Activated CD4-positive, alpha-beta memory T cell treated with anti-CD3 and anti-CD28 coated beads for 36 hours (primary cell): ENCODE data around the gene MGAT5. TPM values are rescaled to one million over a fixed set of nuclear protein-coding genes. Genes with fewer than 3 reads are reported as not detected.
A peak's percentile ranks its signal among the peaks of the same experiment; 100 is the strongest.
"Not testable (repeated sequence)": the region's sequence is repeated elsewhere in the genome, so short reads cannot be mapped to it uniquely, and the experiment has no call there.

Experiments used
- CTCF ChIA-PET: fragments of 350-600 bp; sonication (Branson Sonifier 250); formaldehyde crosslinking; loops from one replicate; lab custom pipeline; 2021; ENCODE audit warnings: antibody characterized with exemption, inconsistent platforms; lab: Charles Lee
- POLR2A ChIA-PET: fragments of 350-600 bp; sonication (Branson Sonifier 250); formaldehyde crosslinking; loops from one replicate; lab custom pipeline; 2021; ENCODE audit warnings: antibody characterized with exemption; lab: Charles Lee
- DNase-seq: peaks from one replicate; pipeline ENCODE4 v3.0.0-alpha.2; 2020
- H3K27ac Mint-ChIP-seq: one replicate; pipeline ENCODE4 v1.8.0; 2021; ENCODE audit warnings: mixed read lengths
- H3K27me3 Mint-ChIP-seq: one replicate; pipeline ENCODE4 v1.8.0; 2021; ENCODE audit warnings: mixed read lengths
- H3K36me3 Mint-ChIP-seq: one replicate; pipeline ENCODE4 v1.8.0; 2021; ENCODE audit warnings: mixed read lengths
- H3K4me1 Mint-ChIP-seq: one replicate; pipeline ENCODE4 v1.8.0; 2021; ENCODE audit warnings: low read depth, mixed read lengths
- H3K4me3 Mint-ChIP-seq: one replicate; pipeline ENCODE4 v1.8.0; 2021; ENCODE audit warnings: mild to moderate bottlenecking, mixed read lengths
- H3K9me3 Mint-ChIP-seq: one replicate; pipeline ENCODE4 v1.8.0; 2021; ENCODE audit warnings: mixed read lengths
- intact Hi-C: fragments of 100-400 bp; cut with micrococcal nuclease; formaldehyde crosslinking; loops from one replicate; pipeline ENCODE4 v1.15.1; 2023
- total RNA-seq, 2 experiments: library from RNA; stranded (reverse); gene quantifications; one replicate each; pipeline ENCODE4 v1.2.3, GENCODE V29; 2021

The MGAT5 gene
- total RNA-seq, 2 experiments from 2014 or later, result 33.6 to 38.3 TPM

GRCh38 chr2:134465228-134466105 lies 211.6 kb downstream of the MGAT5 start:
- Mint-ChIP-seq H3K27ac (no peak overlapping the region), H3K4me1 (no peaks in the 10 kb centered on the region), H3K36me3 (no peaks in the 10 kb centered on the region), H3K9me3 (no peaks in the 10 kb centered on the region), H3K4me3 (no peak overlapping the region), H3K27me3 (no peaks in the 10 kb centered on the region)
- intact Hi-C loops, result loop anchor here (5.0 kb wide), 1 partner anchor 432 kb away; no protein-coding TSS in a partner anchor
- DNase-seq, result no peak
- ChIA-PET POLR2A (no interaction called here), CTCF (interaction anchor here (1.1 kb wide), 1 partner anchor 14 kb away, joined by 3 read pairs; no protein-coding TSS in a partner anchor)

GRCh38 chr2:134466141-134466540 lies 212.3 kb downstream of the MGAT5 start:
- no peak overlapping the region for H3K27ac Mint-ChIP-seq
- no peaks in the 10 kb centered on the region for H3K4me1 Mint-ChIP-seq
- H3K9me3 Mint-ChIP-seq, result no peaks in the 10 kb centered on the region
- H3K4me3 Mint-ChIP-seq, result no peak overlapping the region
- H3K36me3 Mint-ChIP-seq, result no peaks in the 10 kb centered on the region
- intact Hi-C loops, result loop anchor here (5.0 kb wide), 1 partner anchor 431 kb away; no protein-coding TSS in a partner anchor
- peak; percentile 31 for DNase-seq
- POLR2A ChIA-PET, result no interaction called here
- H3K27me3 Mint-ChIP-seq, result no peaks in the 10 kb centered on the region
- CTCF ChIA-PET, result no interaction called here

DNA sequence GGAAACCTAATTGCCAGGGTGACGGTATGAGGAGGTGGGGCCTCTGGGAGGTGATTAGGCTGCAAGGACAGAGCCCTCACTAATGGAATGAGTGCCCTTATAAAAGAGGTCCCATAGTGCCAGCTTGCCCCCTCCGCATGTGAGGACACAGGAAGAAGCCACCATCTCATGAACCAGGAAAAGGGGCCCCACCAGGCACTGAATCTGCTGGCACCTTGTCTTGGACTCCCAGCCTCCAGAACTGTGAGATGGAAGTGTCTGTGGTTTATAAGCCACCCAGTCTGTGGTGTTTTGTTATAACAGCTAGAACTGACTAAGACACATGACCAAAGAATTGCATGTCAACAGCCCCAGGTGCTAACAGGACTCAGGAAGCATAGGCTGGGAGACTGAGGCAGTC lies 214.3 kb downstream of the MGAT5 start:
- intact Hi-C loops, result loop anchor here (5.0 kb wide), 1 partner anchor 429 kb away; no protein-coding TSS in a partner anchor
- Mint-ChIP-seq H3K4me1 (no peaks in the 10 kb centered on the region), H3K9me3 (peaks cover 12% of the 10 kb centered on the region), H3K27ac (no peak overlapping the region), H3K4me3 (no peak overlapping the region), H3K27me3 (no peaks in the 10 kb centered on the region), H3K36me3 (no peaks in the 10 kb centered on the region)
- POLR2A ChIA-PET, result no interaction called here
- DNase-seq, result no peak
- CTCF ChIA-PET, result no interaction called here

DNA sequence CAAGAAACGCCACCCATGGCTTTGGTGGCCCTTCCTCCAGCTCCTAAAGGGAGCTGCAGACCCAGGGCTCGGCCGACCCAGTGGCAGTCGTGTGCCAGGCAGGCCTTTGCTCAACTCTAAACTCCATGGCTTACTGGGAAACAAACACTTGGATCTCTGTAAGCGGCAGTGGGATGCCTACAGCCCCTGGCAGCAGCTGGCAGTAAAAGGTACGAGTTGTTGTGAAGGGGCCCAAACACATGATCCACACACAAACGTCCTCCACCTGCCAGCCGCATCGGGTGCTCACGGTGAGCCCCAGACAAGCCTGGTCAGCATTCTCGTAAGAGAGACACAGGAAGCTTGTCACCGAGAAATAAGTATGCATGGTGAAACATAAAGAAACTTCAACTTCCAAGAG lies 214.9 kb downstream of the MGAT5 start:
- Mint-ChIP-seq H3K27me3 (no peaks in the 10 kb centered on the region), H3K9me3 (peaks cover 18% of the 10 kb centered on the region), H3K4me1 (no peaks in the 10 kb centered on the region), H3K4me3 (no peak overlapping the region), H3K36me3 (no peaks in the 10 kb centered on the region), H3K27ac (no peak overlapping the region)
- ChIA-PET CTCF (interaction anchor here (1.2 kb wide), 1 partner anchor 8 kb away, joined by 3 read pairs; no protein-coding TSS in a partner anchor), POLR2A (no interaction called here)
- no peak for DNase-seq
- intact Hi-C loops, result loop anchor here (5.0 kb wide), 1 partner anchor 429 kb away; no protein-coding TSS in a partner anchor

GRCh38 chr2:134469516-134470115 lies 215.7 kb downstream of the MGAT5 start:
- intact Hi-C loops, result loop anchor here (5.0 kb wide), 1 partner anchor 428 kb away; no protein-coding TSS in a partner anchor
- Mint-ChIP-seq H3K4me3 (no peak overlapping the region), H3K27me3 (no peaks in the 10 kb centered on the region), H3K9me3 (peaks cover 23% of the 10 kb centered on the region), H3K4me1 (no peaks in the 10 kb centered on the region), H3K36me3 (no peaks in the 10 kb centered on the region), H3K27ac (no peak overlapping the region)
- POLR2A ChIA-PET, result no interaction called here
- no peak for DNase-seq
- CTCF ChIA-PET, result interaction anchor here (1.1 to 1.2 kb wide), 3 partner anchors 9 to 22 kb away, joined by 3 to 4 read pairs (median 3); no protein-coding TSS in a partner anchor

GRCh38 chr2:134470561-134471168 lies 216.8 kb downstream of the MGAT5 start:
- CTCF ChIA-PET, result interaction anchor here (1.1 kb wide), 2 partner anchors 20 to 21 kb away, joined by 3 to 4 read pairs; no protein-coding TSS in a partner anchor
- H3K36me3 Mint-ChIP-seq, result no peaks in the 10 kb centered on the region

GRCh38 chr2:134476982-134477381 lies 223.1 kb downstream of the MGAT5 start:
- peaks cover 20% of the 10 kb centered on the region for H3K9me3 Mint-ChIP-seq
- H3K4me1 Mint-ChIP-seq, H3K36me3 Mint-ChIP-seq, H3K4me3 Mint-ChIP-seq, intact Hi-C loops, H3K27me3 Mint-ChIP-seq, H3K27ac Mint-ChIP-seq, POLR2A ChIA-PET, DNase-seq, CTCF ChIA-PET: not testable (repeated sequence)

More at GRCh38 chr2:134470561-134471168, 216.8 kb downstream of the MGAT5 start:
- no peaks in the 10 kb centered on the region for H3K4me1 Mint-ChIP-seq
- H3K27ac Mint-ChIP-seq, result no peak overlapping the region
- H3K27me3 Mint-ChIP-seq, result no peaks in the 10 kb centered on the region
- H3K4me3 Mint-ChIP-seq, result no peak overlapping the region
- no peak for DNase-seq
- POLR2A ChIA-PET, result no interaction called here
- intact Hi-C loops, result no loop called here
- peaks cover 23% of the 10 kb centered on the region for H3K9me3 Mint-ChIP-seq

DNA sequence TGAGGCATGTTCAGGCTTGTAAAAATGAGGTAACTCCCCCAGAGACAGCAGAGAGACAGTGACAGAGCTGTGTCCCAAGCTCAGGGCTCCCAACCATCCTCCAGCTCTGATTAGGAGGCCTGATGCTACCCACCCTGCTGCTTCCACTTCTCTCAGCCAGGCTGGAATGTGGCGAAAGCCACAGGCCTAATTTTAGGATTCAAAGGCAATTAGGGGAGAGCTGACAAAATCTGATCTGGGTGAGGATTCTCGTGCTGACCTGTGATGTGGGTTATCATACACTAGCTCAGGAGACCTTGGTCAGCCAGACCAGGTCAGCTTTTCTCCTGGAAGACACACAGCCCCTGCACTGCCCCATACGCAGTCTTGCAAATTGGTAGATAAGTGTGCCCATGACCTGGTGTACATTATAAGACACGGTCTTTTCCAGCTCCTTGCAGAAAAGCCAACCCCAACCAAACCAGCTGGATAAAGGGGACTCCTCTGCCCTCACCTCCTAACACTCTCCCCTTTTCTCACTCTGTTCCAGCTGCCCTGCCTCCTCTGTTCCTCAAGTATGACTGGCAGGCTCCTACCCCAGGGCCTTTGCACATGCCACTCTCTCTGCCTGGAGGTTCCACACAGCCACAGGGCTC lies 225.9 kb downstream of the MGAT5 start:
- intact Hi-C loops, result no loop called here
- Mint-ChIP-seq H3K4me3 (no peak overlapping the region), H3K27ac (no peak overlapping the region), H3K4me1 (no peaks in the 10 kb centered on the region), H3K9me3 (no peaks in the 10 kb centered on the region), H3K36me3 (no peaks in the 10 kb centered on the region), H3K27me3 (peaks cover 12% of the 10 kb centered on the region)
- POLR2A ChIA-PET, result no interaction called here
- CTCF ChIA-PET, result interaction anchor here (1.3 kb wide), 1 partner anchor 11 kb away, joined by 3 read pairs; no protein-coding TSS in a partner anchor
- DNase-seq, result no peak

DNA sequence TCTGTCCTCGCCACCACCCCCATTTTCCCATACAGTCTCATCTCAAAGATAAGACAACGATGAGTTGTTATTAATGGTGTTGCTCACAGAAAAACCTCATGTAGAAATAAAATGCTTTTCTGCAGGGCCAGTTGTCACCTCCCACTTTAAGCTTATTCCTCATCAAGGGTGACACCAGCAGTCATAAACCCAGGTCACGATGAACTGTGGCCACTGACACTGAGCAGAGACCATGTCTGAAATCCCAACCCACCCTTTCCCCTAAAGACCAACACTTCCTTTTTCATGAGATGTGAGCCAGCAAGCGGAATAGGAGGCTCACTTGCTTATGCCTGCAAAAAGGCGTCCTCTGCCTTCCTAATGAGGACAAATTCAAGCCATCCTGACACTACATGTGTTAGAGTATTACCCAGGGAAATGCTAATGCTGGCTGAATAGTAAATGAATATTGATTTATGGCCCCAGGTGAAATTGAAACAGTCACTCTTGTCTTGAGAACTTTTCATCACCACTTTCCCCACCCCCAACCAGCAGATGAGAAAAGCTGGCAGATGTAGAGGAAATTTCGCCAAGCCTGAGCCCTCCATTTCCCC lies 228.4 kb downstream of the MGAT5 start:
- POLR2A ChIA-PET, result no interaction called here
- Mint-ChIP-seq H3K4me3 (no peak overlapping the region), H3K27ac (no peak overlapping the region), H3K9me3 (no peaks in the 10 kb centered on the region), H3K36me3 (no peaks in the 10 kb centered on the region), H3K27me3 (peaks cover 12% of the 10 kb centered on the region), H3K4me1 (no peaks in the 10 kb centered on the region)
- no peak for DNase-seq
- CTCF ChIA-PET, result no interaction called here
- intact Hi-C loops, result no loop called here

DNA sequence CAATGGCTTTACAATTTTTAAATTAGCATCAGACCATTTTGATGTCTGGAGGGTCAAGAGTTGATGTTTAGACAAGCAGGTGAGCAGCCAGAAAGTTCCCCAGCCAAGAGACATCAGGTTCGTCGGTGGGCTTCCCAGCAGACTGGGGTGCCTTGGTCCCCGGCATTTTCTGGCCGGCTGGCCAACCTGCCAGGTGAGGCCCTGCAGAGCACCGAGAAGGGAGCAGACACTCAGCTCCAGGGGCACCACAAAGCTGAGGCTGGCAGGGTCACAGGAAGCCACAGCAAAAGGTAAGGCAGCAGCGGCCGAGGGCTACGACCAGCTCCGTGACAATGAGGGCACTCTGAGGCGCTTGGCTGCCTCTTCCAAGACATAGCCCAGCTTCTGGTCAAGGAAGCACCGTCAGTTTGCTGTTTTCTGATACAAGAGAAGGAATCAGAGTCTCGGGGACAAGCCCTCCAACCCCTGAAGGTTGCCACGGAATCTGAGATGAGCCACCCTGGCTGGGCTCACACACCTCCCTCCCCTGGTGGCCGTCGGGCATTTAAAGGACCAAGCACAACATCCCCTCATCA lies 229.0 kb downstream of the MGAT5 start:
- H3K4me3 Mint-ChIP-seq, result no peak overlapping the region

DNA sequence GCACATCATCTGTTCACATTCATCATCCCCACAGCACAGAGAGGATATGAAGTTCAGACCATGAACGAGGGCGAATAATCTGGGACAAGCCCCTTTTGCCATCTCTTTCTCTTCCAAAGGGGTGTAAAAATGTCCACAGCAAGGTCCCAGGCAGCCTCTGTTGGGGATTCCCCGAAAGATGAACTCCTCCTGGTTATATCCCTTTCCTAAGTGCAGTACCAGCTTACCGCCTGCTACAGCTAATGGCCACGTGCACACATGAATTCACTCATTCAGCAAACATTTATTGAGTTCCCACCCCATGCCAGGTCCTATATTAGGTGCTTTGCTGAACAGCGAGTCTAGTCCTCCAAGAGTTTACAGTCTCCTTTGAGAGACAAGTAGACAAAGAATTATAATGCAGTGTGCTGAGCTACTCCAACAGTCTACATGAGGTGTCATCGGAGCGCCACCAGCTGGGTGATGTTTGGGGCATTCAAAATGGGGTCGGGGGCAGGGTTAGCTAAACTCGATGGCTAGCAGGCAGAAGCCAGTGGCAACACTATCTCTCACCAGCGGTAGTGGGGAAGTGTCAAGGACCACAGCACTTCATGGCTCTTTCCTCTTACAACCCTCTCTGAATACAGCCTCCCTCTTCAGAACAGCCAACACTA lies 236.0 kb downstream of the MGAT5 start:
- intact Hi-C loops, result no loop called here
- Mint-ChIP-seq H3K27ac (no peak overlapping the region), H3K4me1 (no peaks in the 10 kb centered on the region), H3K4me3 (no peak overlapping the region), H3K9me3 (no peaks in the 10 kb centered on the region), H3K36me3 (no peaks in the 10 kb centered on the region), H3K27me3 (no peaks in the 10 kb centered on the region)
- ChIA-PET CTCF (no interaction called here), POLR2A (no interaction called here)
- DNase-seq, result no peak

More for the DNA sequence above, 229.0 kb downstream of the MGAT5 start:
- Mint-ChIP-seq H3K9me3 (no peaks in the 10 kb centered on the region), H3K27ac (no peak overlapping the region), H3K36me3 (no peaks in the 10 kb centered on the region), H3K27me3 (peaks cover 12% of the 10 kb centered on the region), H3K4me1 (no peaks in the 10 kb centered on the region)
- DNase-seq, result no peak
- CTCF ChIA-PET, result no interaction called here
- POLR2A ChIA-PET, result no interaction called here
- intact Hi-C loops, result no loop called here
